Heart left ventricle (tissue), 16 donors: Measurements from ENCODE around the gene TCEANC2. TPM values are rescaled to one million over a fixed set of nuclear protein-coding genes. Genes with fewer than 3 reads are reported as not detected.

Source experiments
- ATAC-seq, 4 donors: fragments of 200-7000 bp; cut with Tn5 transposase; one replicate each; pipeline ENCODE4 v1.9.1; 2020 to 2022; ENCODE audit warnings: moderate library complexity in 4 of 4, mild to moderate bottlenecking in 3 of 4, moderate number of reproducible peaks in 1 of 4
- DNase-seq, 5 donors: peaks; one replicate each; pipeline ENCODE4 v3.0.0-alpha.2; 2020
- H3K27ac ChIP-seq, 12 donors: fragments of 200-600 bp; sonication (generic) in 4 of 12; one replicate each; pipeline versions ENCODE4 v1.5.0 to v1.8.0; 2016 to 2022; ENCODE audit warnings: mild to moderate bottlenecking in 2 of 12
- H3K27me3 ChIP-seq, 9 donors: fragments of 200-600 bp; sonication (generic) in 2 of 9; one replicate each; pipeline versions ENCODE4 v1.5.1 to v1.8.0; 2016 to 2022; ENCODE audit warnings: mild to moderate bottlenecking in 3 of 9
- H3K36me3 ChIP-seq, 9 donors: fragments of 200-600 bp; sonication (generic) in 2 of 9; one replicate each; pipeline versions ENCODE4 v1.5.0 to v1.8.0; 2018 to 2022; ENCODE audit warnings: mild to moderate bottlenecking in 2 of 9
- H3K4me1 ChIP-seq, 12 donors: fragments of 200-600 bp; sonication (generic) in 4 of 12; one replicate each; pipeline versions ENCODE4 v1.5.0 to v1.8.0; 2016 to 2022; ENCODE audit warnings: mild to moderate bottlenecking in 3 of 12
- H3K4me3 ChIP-seq, 12 donors: fragments of 200-600 bp; sonication (generic) in 4 of 12; one replicate each; pipeline versions ENCODE4 v1.5.0 to v1.8.0; 2017 to 2022; ENCODE audit warnings: mild to moderate bottlenecking in 9 of 12, moderate library complexity in 4 of 12
- H3K9me3 ChIP-seq, 12 donors: fragments of 200-600 bp; sonication (generic) in 4 of 12; one replicate each; pipeline versions ENCODE4 v1.5.0 to v1.8.0; 2016 to 2022; ENCODE audit warnings: mild to moderate bottlenecking in 1 of 12
- CTCF ChIP-seq, 12 donors: fragments of 200-600 bp; sonication (generic) in 4 of 12; IDR thresholded peaks; one replicate each; pipeline versions ENCODE4 v1.5.0 to v1.8.0; 2018 to 2022; ENCODE audit warnings: antibody characterized with exemption in 12 of 12, mild to moderate bottlenecking in 5 of 12
- POLR2A ChIP-seq, 2 donors: fragments of 450-650 bp; IDR thresholded peaks; one replicate each; pipeline ENCODE4 v1.6.1; 2017; ENCODE audit warnings: antibody characterized with exemption in 2 of 2, mild to moderate bottlenecking in 2 of 2, moderate library complexity in 2 of 2
- WGBS, 4 donors: extraction: QIAGEN DNeasy Blood & Tissue Kit in 2 of 4; methylation state at CpG; one replicate each; pipeline versions ENCODE4 v1.1.5 to v1.1.7; 2013 to 2018; 5-methylcytosine and 5-hydroxymethylcytosine counted together
- intact Hi-C, 10 donors: fragments of 100-400 bp; cut with DNase I; formaldehyde crosslinking; loops; one replicate each; pipeline versions ENCODE4 v1.11.1 to v1.14.2; 2022
- polyA plus RNA-seq, 2 donors: library from polyadenylated mRNA; stranded (reverse); fragments of 200-250 nt; gene quantifications; one replicate each; pipeline ENCODE4 v1.2.3, GENCODE V29; 2013
- total RNA-seq, 9 donors: library from RNA; depleted of rRNA in 2 of 9; stranded (reverse); fragments of >200 nt in 2 of 9; fragmentation: NEBNext Ultra II Directional in 3 of 9; extraction: Animal tissue kit (Norgen Biotek cat#: 25700) in 3 of 9; gene quantifications; one replicate each; pipeline versions ENCODE4 v1.1.0 to v1.2.4, GENCODE V29; 2016 to 2023
- donor health status: ischemic (EF 13 %, LVEDD 7.1; RV severe dilation, severe dysfunction).
- donor health status: healthy with polysubstance abuse.
- donor health status: DM: no; HTN: yes; CAD: no.
- donor health status: DM: no; HTN: no; CAD: no.
- donor health status: ischemic (EF 25% LVEDD 6.9; RV normal size, moderate dysfunction).
- donor health status: ischemic (EF 25% LVEDD 5.7; RV mildly dilated, moderate dysfunction).
- donor health status: healthy.
- donor health status: DM: yes; HTN: yes; CAD: no.
- donor health status: ischemic (EF 35%, LVEDD 5.7; RV mildly dilated, moderate dysfunction).
- donor health status: nonischemic (EF 11% LVEDD 7.7; RV severe dilation, severe dysfunction).
- donor health status: DM: yes; HTN: yes; CAD: no.
- donor health status: PGD.
- donor health status: ischemic (EF 29% LVEDD 5.4; RV normal size, mild dysfunction).
- donor health status: nonischemic (EF 23%, LVEDD 6.1; RV moderate dilation, normal function).

The TCEANC2 gene
- total and polyA plus RNA-seq, 11 donors: 2.4 to 6.6 (median 4.5) TPM

- intact Hi-C loops: loop anchor here (1.0 to 10.0 kb wide), 13 partner anchors 151 to 371 kb away; partner anchors contain the start of gene SSBP3 (in 7 of the 10)
- DNase-seq (peak in 1 of 5 donors; percentile 47), ATAC-seq (no peak)
- Histone ChIP-seq H3K27me3 (peaks cover 0 to 4% (median 0%) of the 10 kb centered on the region in 9 donors), H3K9me3 (no peaks in the 10 kb centered on the region), H3K36me3 (no peaks in the 10 kb centered on the region), H3K27ac (no peak overlapping the region), H3K4me3 (peak overlapping the region in 8 of 12 donors; percentile 20 to 44 (median 28)), H3K4me1 (peaks cover 0 to 13% (median 8%) of the 10 kb centered on the region in 12 donors)
- TF ChIP-seq CTCF (IDR thresholded peaks at IDR 0.05) (no peak), POLR2A (IDR thresholded peaks at IDR 0.05) (no peak)
- 66 to 71% (median 68%) methylated on average over 28 to 33 of the region's 33 CpGs for WGBS, 4 donors
These were observed 67.5 kb downstream of the TCEANC2 start for GRCh38 chr1:54120698-54121481.

- 4 to 10% (median 5%) methylated on average over 27 to 36 of the region's 36 CpGs for WGBS, 4 donors
- intact Hi-C loops: loop anchor here (1.0 to 10.0 kb wide), 14 partner anchors 151 to 371 kb away; partner anchors contain the start of gene SSBP3 (in 7 of the 10)
- H3K9me3 ChIP-seq: no peaks in the 10 kb centered on the region
These were observed 68.2 kb downstream of the TCEANC2 start for GRCh38 chr1:54121482-54122134.

GRCh38 chr1:54122135-54122751 lies 68.8 kb downstream of the TCEANC2 start:
- H3K36me3 ChIP-seq: no peaks in the 10 kb centered on the region
- peaks cover 0 to 13% (median 8%) of the 10 kb centered on the region in 12 donors for H3K4me1 ChIP-seq
- intact Hi-C loops: loop anchor here in 9 of 10 donors (1.0 to 10.0 kb wide), 11 partner anchors 150 to 370 kb away; partner anchors contain the start of gene SSBP3 (in 6 of the 9)
- H3K27me3 ChIP-seq: peaks cover 0 to 4% (median 0%) of the 10 kb centered on the region in 9 donors
- 35 to 47% (median 43%) methylated on average over 12 to 14 of the region's 14 CpGs for WGBS, 4 donors
- H3K4me3 ChIP-seq: peak overlapping the region in 6 of 12 donors; percentile 20 to 44 (median 34)
- DNase-seq (no peak), ATAC-seq (peak in 1 of 4 donors; percentile 5)
- H3K27ac ChIP-seq: no peak overlapping the region
- no peak for TF ChIP-seq CTCF (IDR thresholded peaks at IDR 0.05)
- TF ChIP-seq POLR2A (IDR thresholded peaks at IDR 0.05): no peak
- no peaks in the 10 kb centered on the region for H3K9me3 ChIP-seq

More at GRCh38 chr1:54121482-54122134, 68.2 kb downstream of the TCEANC2 start:
- peak; percentile 62 to 87 (median 77) for TF ChIP-seq CTCF (IDR thresholded peaks at IDR 0.05)
- no peak for TF ChIP-seq POLR2A (IDR thresholded peaks at IDR 0.05)
- no peak overlapping the region for H3K27ac ChIP-seq
- H3K27me3 ChIP-seq: peaks cover 0 to 4% (median 0%) of the 10 kb centered on the region in 9 donors
- H3K4me3 ChIP-seq: peak overlapping the region in 10 of 12 donors; percentile 17 to 44 (median 24)
- DNase-seq (peak; percentile 77 to 89 (median 82)), ATAC-seq (peak; percentile 80 to 94 (median 88))
- H3K36me3 ChIP-seq: no peaks in the 10 kb centered on the region
- peaks cover 0 to 13% (median 8%) of the 10 kb centered on the region in 12 donors for H3K4me1 ChIP-seq
